ENCODE data around the gene ABCA10. TPM values are rescaled to one million over a fixed set of nuclear protein-coding genes. Genes with fewer than 3 reads are reported as not detected.

ABCA10 gene
- total RNA-seq, 1 experiment from 2014 or later = 0.34 TPM

GRCh38 chr17:69111794-69112193 is 116.8 kb downstream of the ABCA10 start:
- DNase-seq (ENCODE audit: low read depth, low spot score) (no peak), ATAC-seq (no peak)
- CTCF ChIA-PET = no interaction called here
- POLR2A ChIA-PET = no interaction called here
- Histone ChIP-seq H2AFZ (ENCODE audit: low read depth, low read length, poor library complexity, severe bottlenecking) (no peak overlapping the region), H3K36me3 (ENCODE audit: control insufficient read depth in 1 of 2, insufficient read depth in 2 of 2, low read length in 2 of 2) (no peaks in the 10 kb centered on the region), H4K20me1 (ENCODE audit: insufficient read depth) (no peaks in the 10 kb centered on the region), H3K9me3 (ENCODE audit: control insufficient read depth in 1 of 2, insufficient read depth in 1 of 2, low read depth in 1 of 2, low read length in 2 of 2) (no peaks in the 10 kb centered on the region), H3K27me3 (ENCODE audit: insufficient read depth, low read length) (no peaks in the 10 kb centered on the region), H3K9me2 (ENCODE audit: insufficient read depth) (no peaks in the 10 kb centered on the region), H3K4me3 (replicated peaks in 1 of 2; ENCODE audit: low read depth in 1 of 2, low read length in 2 of 2) (no peak overlapping the region), H3K4me1 (ENCODE audit: control insufficient read depth in 1 of 2, insufficient read depth in 2 of 2, low read length in 2 of 2) (no peaks in the 10 kb centered on the region), H3K79me2 (ENCODE audit: insufficient read depth, low read length) (no peaks in the 10 kb centered on the region), H3K27ac (ENCODE audit: low read depth, low read length) (no peak overlapping the region), H3K9ac (ENCODE audit: low read length) (no peak overlapping the region), H3K4me2 (ENCODE audit: low read length) (no peak overlapping the region)
- intact Hi-C loops (cut with micrococcal nuclease) = no loop called here
- TF ChIP-seq CEBPB (IDR thresholded peaks at IDR 0.05; ENCODE audit: low read depth) (no peak), CTCF (IDR thresholded peaks at IDR 0.05 in 2 of 3, conservative IDR thresholded peaks at IDR 0.05 in 1 of 3; ENCODE audit: borderline replicate concordance in 1 of 3, insufficient read depth in 1 of 3, low read depth in 2 of 3, low read length in 2 of 3) (no peak), EZH2phosphoT487 (IDR thresholded peaks at IDR 0.05; ENCODE audit: borderline replicate concordance) (no peak), TCF7L2 (IDR thresholded peaks at IDR 0.05; ENCODE audit: borderline replicate concordance, extremely low read depth, insufficient read depth, insufficient read length) (no peak), JUND (IDR thresholded peaks at IDR 0.05) (no peak), EGR1 (IDR thresholded peaks at IDR 0.05; ENCODE audit: low read depth) (no peak), ELF1 (IDR thresholded peaks at IDR 0.05; ENCODE audit: borderline replicate concordance, low read depth) (no peak), SIN3A (IDR thresholded peaks at IDR 0.05; ENCODE audit: low read depth) (no peak), ZNF274 (IDR thresholded peaks at IDR 0.05; ENCODE audit: low read depth, low read length) (no peak), SRF (IDR thresholded peaks at IDR 0.05; ENCODE audit: low read depth) (no peak), POLR2A (IDR thresholded peaks at IDR 0.05; ENCODE audit: borderline replicate concordance, extremely low read depth, insufficient read depth, insufficient read length) (no peak), RAD21 (IDR thresholded peaks at IDR 0.05; ENCODE audit: low read depth) (no peak), SP1 (IDR thresholded peaks at IDR 0.05; ENCODE audit: low read depth) (no peak)
- no TSS peak for BruUV-seq (replicated peaks)
- RAD21 ChIA-PET (ENCODE audit: low non-redundant PET in 1 of 2, low total read pairs in 2 of 2, uncharacterized antibody in 2 of 2, unreplicated experiment in 2 of 2) = no interaction called here
